ENCODE results near the gene PLCH1.

- TF ChIP-seq RARB (CRISPR knock-in tag; IDR thresholded peaks at IDR 0.05) (no peak), TOX (CRISPR knock-in tag; IDR thresholded peaks at IDR 0.05; ENCODE audit: borderline replicate concordance) (no peak), ZFP30 (CRISPR knock-in tag; IDR thresholded peaks at IDR 0.05) (no peak), CREB5 (CRISPR knock-in tag; IDR thresholded peaks at IDR 0.05; ENCODE audit: low read depth) (no peak), PPARA (CRISPR knock-in tag; IDR thresholded peaks at IDR 0.05; ENCODE audit: borderline replicate concordance) (no peak), PATZ1 (CRISPR knock-in tag; IDR thresholded peaks at IDR 0.05; ENCODE audit: borderline replicate concordance) (no peak), TCF4 (CRISPR knock-in tag; IDR thresholded peaks at IDR 0.05; ENCODE audit: borderline replicate concordance) (no peak), ISL1 (CRISPR knock-in tag; IDR thresholded peaks at IDR 0.05) (no peak), ZFP3 (CRISPR knock-in tag; IDR thresholded peaks at IDR 0.05) (no peak), ARNTL (CRISPR knock-in tag; IDR thresholded peaks at IDR 0.05; ENCODE audit: borderline replicate concordance, low read depth) (no peak)
Measured at GRCh38 chr3:155743606-155744005, 1.3 kb downstream of the PLCH1 start.
